Fibroblast of pulmonary artery (primary cell): ENCODE measurements around the gene GDPD2.
A peak's percentile ranks its signal among the peaks of the same experiment; 100 is the strongest.

Experiments used
- DNase-seq: peaks from one replicate; pipeline ENCODE4 v3.0.0-alpha.2; 2010; ENCODE audit warnings: low read depth
- H3K4me3 ChIP-seq: replicated peaks from 2 replicates; pipeline ENCODE4 v1.5.1; 2011; ENCODE audit warnings: low read depth, mild to moderate bottlenecking, control low read depth, low read length, moderate library complexity
- TF ChIP-seq, protein P1 (sequence below): IDR thresholded peaks from 2 replicates; pipeline ENCODE4 v1.5.1; 2011; ENCODE audit warnings: mild to moderate bottlenecking, control low read depth, low read length, inconsistent platforms; ENCODE audit errors: missing control alignments

GDPD2 gene

DNA sequence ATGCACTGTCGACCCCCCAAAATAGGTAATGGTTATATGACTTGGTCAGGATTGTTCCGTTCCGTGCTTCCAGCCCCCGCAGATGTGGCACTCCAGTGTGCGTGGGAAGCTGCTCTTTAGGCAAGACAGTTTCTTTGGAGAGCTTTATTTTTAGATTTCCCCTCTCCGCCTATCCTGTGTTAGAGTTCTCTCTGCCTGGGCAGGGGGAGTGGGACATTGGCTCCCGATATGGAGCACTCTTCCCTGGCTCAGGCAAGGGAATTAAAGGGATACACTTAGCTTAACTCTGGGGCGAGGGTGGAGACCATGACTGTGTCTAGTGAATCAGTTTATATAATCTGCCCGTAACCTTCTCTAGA lies 57.5 kb downstream of the GDPD2 start:
- TF ChIP-seq, protein P1, sequence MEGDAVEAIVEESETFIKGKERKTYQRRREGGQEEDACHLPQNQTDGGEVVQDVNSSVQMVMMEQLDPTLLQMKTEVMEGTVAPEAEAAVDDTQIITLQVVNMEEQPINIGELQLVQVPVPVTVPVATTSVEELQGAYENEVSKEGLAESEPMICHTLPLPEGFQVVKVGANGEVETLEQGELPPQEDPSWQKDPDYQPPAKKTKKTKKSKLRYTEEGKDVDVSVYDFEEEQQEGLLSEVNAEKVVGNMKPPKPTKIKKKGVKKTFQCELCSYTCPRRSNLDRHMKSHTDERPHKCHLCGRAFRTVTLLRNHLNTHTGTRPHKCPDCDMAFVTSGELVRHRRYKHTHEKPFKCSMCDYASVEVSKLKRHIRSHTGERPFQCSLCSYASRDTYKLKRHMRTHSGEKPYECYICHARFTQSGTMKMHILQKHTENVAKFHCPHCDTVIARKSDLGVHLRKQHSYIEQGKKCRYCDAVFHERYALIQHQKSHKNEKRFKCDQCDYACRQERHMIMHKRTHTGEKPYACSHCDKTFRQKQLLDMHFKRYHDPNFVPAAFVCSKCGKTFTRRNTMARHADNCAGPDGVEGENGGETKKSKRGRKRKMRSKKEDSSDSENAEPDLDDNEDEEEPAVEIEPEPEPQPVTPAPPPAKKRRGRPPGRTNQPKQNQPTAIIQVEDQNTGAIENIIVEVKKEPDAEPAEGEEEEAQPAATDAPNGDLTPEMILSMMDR, result no peak
- DNase-seq, result peak; percentile 24
- no peak overlapping the region for H3K4me3 ChIP-seq

DNA sequence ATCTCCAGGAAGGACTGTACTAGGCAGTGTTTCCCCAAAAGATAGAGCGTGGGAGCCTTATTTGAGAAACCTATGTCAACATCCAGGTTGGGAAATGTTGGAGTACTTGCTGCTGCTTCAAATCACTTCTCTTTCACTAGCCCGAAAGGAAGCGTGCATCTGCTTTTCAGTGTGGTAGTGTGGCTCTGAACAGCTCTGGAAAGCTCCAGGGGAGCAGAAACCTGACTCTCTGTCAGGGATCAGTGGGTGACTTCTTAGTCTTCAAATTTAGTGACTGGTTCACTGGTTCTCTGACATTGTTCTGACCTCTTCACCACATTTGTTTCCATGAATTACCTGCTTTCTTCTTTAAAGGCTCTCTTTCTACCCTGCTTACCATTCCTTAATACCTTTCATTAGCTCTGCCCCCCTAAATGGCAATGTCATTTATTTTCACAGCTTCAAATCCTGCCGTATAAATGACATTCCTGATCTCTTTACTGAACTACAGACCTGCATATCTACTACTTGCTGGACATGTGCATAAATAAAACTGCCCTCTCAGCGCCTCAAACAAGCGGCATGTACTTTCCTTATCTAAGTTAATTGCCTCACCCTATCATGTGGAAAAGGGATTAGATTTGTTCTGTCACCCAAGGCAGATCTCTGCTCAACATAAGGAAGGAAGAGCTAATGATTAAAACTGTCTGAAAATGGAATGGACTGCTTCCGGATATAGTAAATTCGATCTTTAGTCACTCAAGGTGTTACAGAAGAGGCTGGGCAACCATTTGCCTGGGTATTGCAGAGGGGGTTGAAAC lies 58.6 kb downstream of the GDPD2 start:
- TF ChIP-seq, protein P1, result no peak
- H3K4me3 ChIP-seq, result no peak overlapping the region
- DNase-seq, result peak; percentile 51

DNA sequence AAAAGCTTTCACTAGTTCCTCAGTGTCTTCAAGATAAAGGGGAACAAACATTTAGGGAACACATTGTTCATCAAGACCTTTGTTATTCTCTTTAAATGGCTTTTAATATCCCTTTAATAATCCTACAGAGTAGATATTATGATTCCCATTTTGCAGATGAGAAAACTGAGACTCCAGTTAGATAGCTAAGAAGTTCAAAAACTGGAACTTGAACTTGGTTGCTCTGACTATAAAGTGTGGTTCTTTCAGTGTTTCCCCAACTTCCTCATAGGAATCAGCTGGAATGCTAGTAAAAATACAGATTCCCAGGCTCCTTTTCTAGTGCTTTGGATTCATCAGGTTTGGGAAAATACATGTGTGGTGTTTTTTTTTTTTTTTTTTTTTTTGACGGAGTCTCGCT lies 59.2 kb downstream of the GDPD2 start:
- DNase-seq, result no peak
- no peak overlapping the region for H3K4me3 ChIP-seq
- TF ChIP-seq, protein P1, result no peak
